ENCODE measurements around the gene PCNX4. TPM values are rescaled to one million over a fixed set of nuclear protein-coding genes. Genes with fewer than 3 reads are reported as not detected.

PCNX4 gene
- total and polyA plus RNA-seq, 7 donors = 3.7 to 55.9 (median 43.8) TPM

GRCh38 chr14:60085693-60086092, 6.0 kb upstream of the PCNX4 start:
- Histone ChIP-seq H3K4me3 (no peak overlapping the region), H3K27ac (no peak overlapping the region), H3K9me3 (no peaks in the 10 kb centered on the region), H3K27me3 (no peaks in the 10 kb centered on the region), H3K36me3 (no peaks in the 10 kb centered on the region), H3K4me1 (no peaks in the 10 kb centered on the region)
- no peak for DNase-seq
- TF ChIP-seq CTCF (IDR thresholded peaks at IDR 0.05) (no peak), EP300 (IDR thresholded peaks at IDR 0.05) (no peak), POLR2AphosphoS5 (IDR thresholded peaks at IDR 0.05) (no peak), POLR2A (IDR thresholded peaks at IDR 0.05) (no peak)
- intact Hi-C loops (cut with DNase I) = no loop called here
- 94% methylated on average over 3 of the region's 3 CpGs for WGBS, 2 donors

GRCh38 chr14:60087668-60088067, 4.1 kb upstream of the PCNX4 start:
- no peaks in the 10 kb centered on the region for H3K4me1 ChIP-seq
- TF ChIP-seq POLR2AphosphoS5 (IDR thresholded peaks at IDR 0.05) (no peak), EP300 (IDR thresholded peaks at IDR 0.05) (no peak), CTCF (IDR thresholded peaks at IDR 0.05) (no peak), POLR2A (IDR thresholded peaks at IDR 0.05) (no peak)
- 88 to 95% methylated on average over 3 of the region's 3 CpGs for WGBS, 2 donors

GRCh38 chr14:60089221-60089620, 2.5 kb upstream of the PCNX4 start:
- Histone ChIP-seq H3K27me3 (no peaks in the 10 kb centered on the region), H3K27ac (no peak overlapping the region), H3K4me3 (no peak overlapping the region), H3K36me3 (no peaks in the 10 kb centered on the region), H3K4me1 (peaks cover 0 to 14% (median 13%) of the 10 kb centered on the region in 4 donors), H3K9me3 (no peaks in the 10 kb centered on the region)
- TF ChIP-seq POLR2AphosphoS5 (IDR thresholded peaks at IDR 0.05) (no peak), EP300 (IDR thresholded peaks at IDR 0.05) (no peak), CTCF (IDR thresholded peaks at IDR 0.05) (no peak), POLR2A (IDR thresholded peaks at IDR 0.05) (no peak)
- DNase-seq = no peak
- 63 to 71% methylated on average over 4 of the region's 4 CpGs for WGBS, 2 donors
- intact Hi-C loops (cut with DNase I) = no loop called here

More at GRCh38 chr14:60087668-60088067, 4.1 kb upstream of the PCNX4 start:
- Histone ChIP-seq H3K27me3 (no peaks in the 10 kb centered on the region), H3K27ac (no peak overlapping the region), H3K9me3 (no peaks in the 10 kb centered on the region), H3K4me3 (no peak overlapping the region), H3K36me3 (no peaks in the 10 kb centered on the region)
- intact Hi-C loops (cut with DNase I) = no loop called here
- DNase-seq = no peak

GRCh38 chr14:60090864-60091519, 731 bp upstream of the PCNX4 start:
- peak; percentile 80 for DNase-seq
- Histone ChIP-seq H3K27me3 (no peaks in the 10 kb centered on the region), H3K27ac (peak overlapping the region; percentile 94 to 97 (median 95)), H3K36me3 (no peaks in the 10 kb centered on the region), H3K9me3 (no peaks in the 10 kb centered on the region), H3K4me3 (peak overlapping the region; percentile 58 to 65 (median 62)), H3K4me1 (peaks cover 0 to 28% (median 25%) of the 10 kb centered on the region in 4 donors)
- WGBS, 2 donors = 11 to 12% methylated on average over 16 of the region's 16 CpGs
- intact Hi-C loops (cut with DNase I) = no loop called here
- TF ChIP-seq POLR2A (IDR thresholded peaks at IDR 0.05) (no peak), CTCF (IDR thresholded peaks at IDR 0.05) (no peak), EP300 (IDR thresholded peaks at IDR 0.05) (no peak), POLR2AphosphoS5 (IDR thresholded peaks at IDR 0.05) (no peak)
